IMR-90 (cell line): ENCODE measurements around the gene CAB39.

Experiments used
- CHD1 ChIP-seq: IDR thresholded peaks from 2 replicates; pipeline ENCODE4 v1.6.1; 2012; ENCODE audit warnings: low read depth, low read length, improper control_type of control experiment
- CTCF ChIP-seq: conservative IDR thresholded peaks from 2 replicates; pipeline ENCODE4 v1.5.1; 2012; ENCODE audit warnings: mild to moderate bottlenecking, low read depth, low read length, improper control_type of control experiment

GRCh38 chr2:230682546-230682945 lies 30.1 kb upstream of the CAB39 start:
- TF ChIP-seq CHD1, result no peak
- TF ChIP-seq CTCF, result no peak
